ENCODE measurements around the gene ZFYVE9. TPM values are rescaled to one million over a fixed set of nuclear protein-coding genes. Genes with fewer than 3 reads are reported as not detected.

Gene ZFYVE9
- total and polyA plus RNA-seq, 11 donors: 3.6 to 19.2 (median 16.7) TPM

- TF ChIP-seq CTCF (IDR thresholded peaks at IDR 0.05): no peak
- no peak for TF ChIP-seq POLR2A (IDR thresholded peaks at IDR 0.05)
- intact Hi-C loops (cut with DNase I): no loop called here
- Histone ChIP-seq H3K27ac (no peak overlapping the region), H3K36me3 (no peaks in the 10 kb centered on the region), H3K9me3 (peaks cover 0 to 14% (median 0%) of the 10 kb centered on the region in 12 donors), H3K27me3 (peaks cover 0 to 38% (median 0%) of the 10 kb centered on the region in 9 donors), H3K4me3 (no peak overlapping the region), H3K4me1 (no peaks in the 10 kb centered on the region)
- ATAC-seq (no peak), DNase-seq (no peak)
- WGBS, 4 donors: 80 to 85% (median 82%) methylated on average over 5 of the region's 5 CpGs
Observed at GRCh38 chr1:52253421-52253820, 111.5 kb downstream of the ZFYVE9 start.

GRCh38 chr1:52259886-52260285 lies 118.0 kb downstream of the ZFYVE9 start:
- ATAC-seq (no peak), DNase-seq (no peak)
- 93 to 97% (median 95%) methylated on average over 3 of the region's 3 CpGs for WGBS, 4 donors
- no peaks in the 10 kb centered on the region for H3K36me3 ChIP-seq
- peaks cover 0 to 23% (median 0%) of the 10 kb centered on the region in 9 donors for H3K27me3 ChIP-seq
- H3K9me3 ChIP-seq: no peaks in the 10 kb centered on the region
- peaks cover 0 to 7% (median 0%) of the 10 kb centered on the region in 12 donors for H3K4me1 ChIP-seq
- no peak for TF ChIP-seq POLR2A (IDR thresholded peaks at IDR 0.05)
- TF ChIP-seq CTCF (IDR thresholded peaks at IDR 0.05): no peak
- H3K27ac ChIP-seq: no peak overlapping the region
- H3K4me3 ChIP-seq: no peak overlapping the region
- intact Hi-C loops (cut with DNase I): no loop called here

GRCh38 chr1:52263153-52263910 lies 121.4 kb downstream of the ZFYVE9 start:
- no peak for TF ChIP-seq POLR2A (IDR thresholded peaks at IDR 0.05)
- no peak for TF ChIP-seq CTCF (IDR thresholded peaks at IDR 0.05)
- WGBS, 4 donors: 53 to 65% (median 60%) methylated on average over 3 of the region's 3 CpGs
- H3K4me3 ChIP-seq: no peak overlapping the region

GRCh38 chr1:52264530-52265115 lies 122.7 kb downstream of the ZFYVE9 start:
- intact Hi-C loops (cut with DNase I): no loop called here
- peaks cover 0 to 38% (median 8%) of the 10 kb centered on the region in 9 donors for H3K36me3 ChIP-seq
- no peak for ATAC-seq
- WGBS, 4 donors: 50 to 57% (median 51%) methylated on average over 2 of the region's 2 CpGs
- H3K4me3 ChIP-seq: no peak overlapping the region
- no peaks in the 10 kb centered on the region for H3K9me3 ChIP-seq
- no peak overlapping the region for H3K27ac ChIP-seq
- no peak for DNase-seq
- TF ChIP-seq CTCF (IDR thresholded peaks at IDR 0.05) (no peak), POLR2A (IDR thresholded peaks at IDR 0.05) (no peak)
- peaks cover 0 to 19% (median 0%) of the 10 kb centered on the region in 9 donors for H3K27me3 ChIP-seq
- H3K4me1 ChIP-seq: peaks cover 0 to 7% (median 0%) of the 10 kb centered on the region in 12 donors

More at GRCh38 chr1:52263153-52263910, 121.4 kb downstream of the ZFYVE9 start:
- DNase-seq (no peak), ATAC-seq (no peak)
- H3K27ac ChIP-seq: no peak overlapping the region
- H3K9me3 ChIP-seq: no peaks in the 10 kb centered on the region
- peaks cover 0 to 20% (median 0%) of the 10 kb centered on the region in 9 donors for H3K27me3 ChIP-seq
- intact Hi-C loops (cut with DNase I): no loop called here
- peaks cover 0 to 25% (median 3%) of the 10 kb centered on the region in 9 donors for H3K36me3 ChIP-seq
- H3K4me1 ChIP-seq: peaks cover 0 to 7% (median 0%) of the 10 kb centered on the region in 12 donors
